ENCODE data around the gene ASAH2.

The ASAH2 gene

GRCh38 chr10:50219200-50219599 is 32.1 kb downstream of the ASAH2 start:
- H3K27ac ChIP-seq, result no peak overlapping the region
- TF ChIP-seq CTCF (conservative IDR thresholded peaks at IDR 0.05), result no peak

GRCh38 chr10:50216894-50217293 is 34.4 kb downstream of the ASAH2 start:
- TF ChIP-seq CTCF (conservative IDR thresholded peaks at IDR 0.05), result no peak
- H3K27ac ChIP-seq, result peak overlapping the region; percentile 90

- H3K27ac ChIP-seq, result peak overlapping the region; percentile 90
- no peak for TF ChIP-seq CTCF (conservative IDR thresholded peaks at IDR 0.05)
Measured at GRCh38 chr10:50216418-50216817, 34.9 kb downstream of the ASAH2 start.

GRCh38 chr10:50211670-50212069 is 39.6 kb downstream of the ASAH2 start:
- no peak for TF ChIP-seq CTCF (conservative IDR thresholded peaks at IDR 0.05)
- no peak overlapping the region for H3K27ac ChIP-seq

GRCh38 chr10:50210876-50211275 is 40.4 kb downstream of the ASAH2 start:
- no peak overlapping the region for H3K27ac ChIP-seq
- no peak for TF ChIP-seq CTCF (conservative IDR thresholded peaks at IDR 0.05)

All from VCaP (cell line).